HEK293 (cell line): Measurements from ENCODE around the gene GRIK4.

ENCODE experiments used
- CTCF ChIA-PET: fragments of 350-600 bp; formaldehyde crosslinking; extraction: SDS; loops from one replicate; lab custom pipeline; 2021; ENCODE audit warnings: antibody characterized with exemption; lab: Yijun Ruan, JAX
- POLR2A ChIA-PET: fragments of 300-600 bp; formaldehyde crosslinking; extraction: SDS; loops from one replicate; lab custom pipeline; 2020; ENCODE audit warnings: antibody characterized with exemption, inconsistent platforms; lab: Yijun Ruan, JAX
- H3K27ac ChIP-seq: fragments of 200-500 bp; sonication (Bioruptor generic); 2 replicates; pipeline ENCODE4 v1.5.1; 2014; ENCODE audit warnings: low read depth, low read length, control low read depth, inconsistent platforms; ENCODE audit errors: extremely low read depth
- H3K36me3 ChIP-seq, 2 experiments: fragments of 200-500 bp in 1 of 2; sonication (Bioruptor generic) in 1 of 2; 1 replicate in 1 of 2; 2 replicates in 1 of 2; pipeline ENCODE4 v1.5.1; 2014 to 2017; ENCODE audit warnings: inconsistent platforms in 2 of 2, low read length in 2 of 2; ENCODE audit not compliant: control insufficient read depth in 2 of 2, insufficient read depth in 1 of 2
- H3K4me1 ChIP-seq: fragments of 200-500 bp; sonication (Bioruptor generic); 2 replicates; pipeline ENCODE4 v1.5.1; 2014; ENCODE audit warnings: mild to moderate bottlenecking, low read length, inconsistent platforms; ENCODE audit not compliant: control insufficient read depth, insufficient read depth
- H3K4me3 ChIP-seq: 2 replicates; pipeline ENCODE4 v1.5.1; 2011; ENCODE audit warnings: low read depth, mild to moderate bottlenecking, control low read depth, low read length, moderate library complexity
- H3K9me3 ChIP-seq: fragments of 200-500 bp; sonication (Bioruptor generic); 2 replicates; pipeline ENCODE4 v1.5.1; 2014; ENCODE audit warnings: low read depth, low read length, inconsistent platforms; ENCODE audit not compliant: control insufficient read depth, insufficient read depth
- AEBP2 ChIP-seq: fragments of 450-650 bp; formaldehyde crosslinking; IDR thresholded peaks from 2 replicates; pipeline ENCODE4 v1.5.1; 2016; ENCODE audit warnings: missing biosample characterization, missing genetic modification characterization, borderline replicate concordance
- ATF2 ChIP-seq: fragments of 450-650 bp; formaldehyde crosslinking; IDR thresholded peaks from 2 replicates; pipeline ENCODE4 v1.5.1; 2016; ENCODE audit warnings: missing biosample characterization, missing genetic modification characterization, low read depth
- BCL6B ChIP-seq: fragments of 450-650 bp; formaldehyde crosslinking; IDR thresholded peaks from 2 replicates; pipeline ENCODE4 v1.5.1; 2017; ENCODE audit warnings: missing biosample characterization, missing genetic modification characterization
- EGR2 ChIP-seq: fragments of 450-650 bp; formaldehyde crosslinking; IDR thresholded peaks from 2 replicates; pipeline ENCODE4 v1.5.1; 2016; ENCODE audit warnings: low read depth, missing biosample characterization, missing genetic modification characterization
- GLIS1 ChIP-seq: fragments of 450-650 bp; formaldehyde crosslinking; IDR thresholded peaks from 2 replicates; pipeline ENCODE4 v1.5.1; 2016; ENCODE audit warnings: missing biosample characterization, missing genetic modification characterization
- KLF1 ChIP-seq: fragments of 450-650 bp; formaldehyde crosslinking; IDR thresholded peaks from 2 replicates; pipeline ENCODE4 v1.5.1; 2016; ENCODE audit warnings: missing biosample characterization, missing genetic modification characterization
- KLF10 ChIP-seq: fragments of 450-650 bp; IDR thresholded peaks from 2 replicates; pipeline ENCODE4 v1.5.1; 2018; ENCODE audit warnings: missing biosample characterization, mild to moderate bottlenecking, missing genetic modification characterization
- KLF8 ChIP-seq: fragments of 450-650 bp; formaldehyde crosslinking; IDR thresholded peaks from 2 replicates; pipeline ENCODE4 v1.5.1; 2016; ENCODE audit warnings: missing biosample characterization, missing genetic modification characterization
- KLF9 ChIP-seq: fragments of 450-650 bp; formaldehyde crosslinking; IDR thresholded peaks from 2 replicates; pipeline ENCODE4 v1.5.1; 2016; ENCODE audit warnings: missing biosample characterization, missing genetic modification characterization, low read depth
- PRDM1 ChIP-seq: fragments of 450-650 bp; formaldehyde crosslinking; IDR thresholded peaks from 2 replicates; pipeline ENCODE4; 2016; ENCODE audit warnings: missing biosample characterization, missing genetic modification characterization
- ZBTB7A ChIP-seq: fragments of 450-650 bp; formaldehyde crosslinking; IDR thresholded peaks from 2 replicates; pipeline ENCODE4 v1.5.1; 2016; ENCODE audit warnings: low read depth, missing biosample characterization, missing genetic modification characterization
- ZFHX2 ChIP-seq: fragments of 450-650 bp; formaldehyde crosslinking; conservative IDR thresholded peaks from 2 replicates; pipeline ENCODE4 v1.5.1; 2016; ENCODE audit warnings: missing biosample characterization, missing genetic modification characterization
- ZNF121 ChIP-seq: fragments of 450-650 bp; formaldehyde crosslinking; IDR thresholded peaks from 2 replicates; pipeline ENCODE4 v1.5.1; 2016; ENCODE audit warnings: missing biosample characterization, missing genetic modification characterization
- ZNF16 ChIP-seq: fragments of 450-650 bp; formaldehyde crosslinking; IDR thresholded peaks from 2 replicates; pipeline ENCODE4 v1.5.1; 2016; ENCODE audit warnings: low read depth, missing biosample characterization, missing genetic modification characterization
- ZNF23 ChIP-seq: fragments of 450-650 bp; formaldehyde crosslinking; IDR thresholded peaks from 2 replicates; pipeline ENCODE4 v1.5.1; 2016; ENCODE audit warnings: missing biosample characterization, missing genetic modification characterization, borderline replicate concordance
- ZNF366 ChIP-seq: fragments of 450-650 bp; formaldehyde crosslinking; conservative IDR thresholded peaks from 2 replicates; pipeline ENCODE4 v1.5.1; 2016; ENCODE audit warnings: missing biosample characterization, missing genetic modification characterization
- ZNF529 ChIP-seq: fragments of 450-650 bp; formaldehyde crosslinking; IDR thresholded peaks from 2 replicates; pipeline ENCODE4 v1.5.1; 2017; ENCODE audit warnings: missing genetic modification characterization, missing biosample characterization; ENCODE audit not compliant: insufficient replicate concordance
- ZNF610 ChIP-seq: fragments of 450-650 bp; formaldehyde crosslinking; IDR thresholded peaks from 2 replicates; pipeline ENCODE4 v1.5.1; 2016; ENCODE audit warnings: missing biosample characterization, missing genetic modification characterization, borderline replicate concordance
- ZNF629 ChIP-seq: fragments of 450-650 bp; formaldehyde crosslinking; IDR thresholded peaks from 2 replicates; pipeline ENCODE4 v1.5.1; 2017; ENCODE audit warnings: missing biosample characterization, missing genetic modification characterization
- ZNF704 ChIP-seq: fragments of 450-650 bp; formaldehyde crosslinking; IDR thresholded peaks from 2 replicates; pipeline ENCODE4 v1.5.1; 2016; ENCODE audit warnings: missing biosample characterization, missing genetic modification characterization
- ZNF707 ChIP-seq: fragments of 450-650 bp; formaldehyde crosslinking; IDR thresholded peaks from 2 replicates; pipeline ENCODE4 v1.5.1; 2016; ENCODE audit warnings: missing biosample characterization, missing genetic modification characterization
- ZNF777 ChIP-seq: fragments of 450-650 bp; formaldehyde crosslinking; IDR thresholded peaks from 2 replicates; pipeline ENCODE4 v1.5.1; 2017; ENCODE audit warnings: missing biosample characterization, missing genetic modification characterization, borderline replicate concordance
- ZNF792 ChIP-seq: fragments of 450-650 bp; formaldehyde crosslinking; IDR thresholded peaks from 2 replicates; pipeline ENCODE4 v1.5.1; 2016; ENCODE audit warnings: missing biosample characterization, missing genetic modification characterization

GRIK4 gene

GRCh38 chr11:120666121-120666639 is 154.6 kb downstream of the GRIK4 start (continued):
- TF ChIP-seq KLF9 (tag by site-specific recombination) (no peak), ZNF707 (no peak), GLIS1 (tag by site-specific recombination) (no peak), AEBP2 (tag by site-specific recombination) (no peak)

- no peak overlapping the region for H3K27ac ChIP-seq
- ChIA-PET POLR2A (no interaction called here), CTCF (interaction anchor here (0.6 to 2.7 kb wide), 4 partner anchors 17 to 319 kb away, joined by 3 to 12 read pairs (median 3); no protein-coding TSS in a partner anchor)
- H3K4me1 ChIP-seq = no peaks in the 10 kb centered on the region
- no peak overlapping the region for H3K4me3 ChIP-seq
- TF ChIP-seq EGR2 (tag by site-specific recombination) (peak; percentile 97), KLF1 (tag by site-specific recombination) (no peak), ZNF704 (tag by site-specific recombination) (no peak), ATF2 (tag by site-specific recombination) (no peak), ZFHX2 (tag by site-specific recombination) (peak; percentile 99), PRDM1 (no peak), ZNF610 (tag by site-specific recombination) (no peak)
- no peaks in the 10 kb centered on the region for H3K36me3 ChIP-seq
- no peaks in the 10 kb centered on the region for H3K9me3 ChIP-seq
Observed at GRCh38 chr11:120667281-120667680, 155.7 kb downstream of the GRIK4 start.

- CTCF ChIA-PET = interaction anchor here (0.6 to 2.7 kb wide), 4 partner anchors 14 to 120 kb away, joined by 3 to 12 read pairs (median 3); no protein-coding TSS in a partner anchor
- no peak for TF ChIP-seq ZNF23 (tag by site-specific recombination)
- TF ChIP-seq ZNF366 (tag by site-specific recombination) = peak; percentile 76
- Histone ChIP-seq H3K27ac (no peak overlapping the region), H3K9me3 (no peaks in the 10 kb centered on the region), H3K4me3 (no peak overlapping the region), H3K36me3 (no peaks in the 10 kb centered on the region), H3K4me1 (no peaks in the 10 kb centered on the region)
- POLR2A ChIA-PET = no interaction called here
Observed at GRCh38 chr11:120667934-120668333, 156.4 kb downstream of the GRIK4 start.

GRCh38 chr11:120668537-120668936 is 157.0 kb downstream of the GRIK4 start:
- Histone ChIP-seq H3K4me3 (no peak overlapping the region), H3K4me1 (no peaks in the 10 kb centered on the region), H3K27ac (no peak overlapping the region), H3K9me3 (no peaks in the 10 kb centered on the region), H3K36me3 (no peaks in the 10 kb centered on the region)
- POLR2A ChIA-PET = no interaction called here
- CTCF ChIA-PET = interaction anchor here (1.2 to 2.7 kb wide), 2 partner anchors 13 to 17 kb away, joined by 3 to 12 read pairs; no protein-coding TSS in a partner anchor
- TF ChIP-seq ZNF121 (tag by site-specific recombination) (no peak), BCL6B (tag by site-specific recombination) (no peak), KLF10 (tag by site-specific recombination) (no peak), ZNF777 (no peak), EGR2 (tag by site-specific recombination) (no peak), AEBP2 (tag by site-specific recombination) (no peak), ZNF629 (no peak), ZBTB7A (no peak), ZNF529 (tag by site-specific recombination) (no peak), ZNF16 (tag by site-specific recombination) (no peak), ZNF792 (tag by site-specific recombination) (no peak), KLF8 (tag by site-specific recombination) (no peak)
